Measurements from ENCODE around the gene DPF3. TPM values are rescaled to one million over a fixed set of nuclear protein-coding genes. Genes with fewer than 3 reads are reported as not detected.

The DPF3 gene
- total RNA-seq, 1 donor from 2014 or later = 3.0 TPM

- DNase-seq (ENCODE audit: low spot score) = no peak
- no peaks in the 10 kb centered on the region for H3K4me1 Mint-ChIP-seq (ENCODE audit: unreplicated experiment)
- peaks cover 2% of the 10 kb centered on the region for H3K27me3 Mint-ChIP-seq (ENCODE audit: unreplicated experiment)
- H3K9me3 Mint-ChIP-seq (ENCODE audit: unreplicated experiment) = no peaks in the 10 kb centered on the region
- H3K27ac Mint-ChIP-seq (ENCODE audit: unreplicated experiment) = no peak overlapping the region
- no peaks in the 10 kb centered on the region for H3K36me3 Mint-ChIP-seq (ENCODE audit: low read depth, unreplicated experiment)
- no peak for TF ChIP-seq CTCF (IDR thresholded peaks at IDR 0.05; ENCODE audit: unreplicated experiment)
- no peak overlapping the region for H3K4me3 Mint-ChIP-seq (ENCODE audit: unreplicated experiment)
These were observed 25.4 kb downstream of the DPF3 start for GRCh38 chr14:72868500-72868899.

GRCh38 chr14:72864712-72865365, 29.1 kb downstream of the DPF3 start:
- no peak overlapping the region for H3K27ac Mint-ChIP-seq (ENCODE audit: unreplicated experiment)
- H3K36me3 Mint-ChIP-seq (ENCODE audit: low read depth, unreplicated experiment) = no peaks in the 10 kb centered on the region
- no peaks in the 10 kb centered on the region for H3K9me3 Mint-ChIP-seq (ENCODE audit: unreplicated experiment)
- peaks cover 4% of the 10 kb centered on the region for H3K4me1 Mint-ChIP-seq (ENCODE audit: unreplicated experiment)
- H3K4me3 Mint-ChIP-seq (ENCODE audit: unreplicated experiment) = no peak overlapping the region
- H3K27me3 Mint-ChIP-seq (ENCODE audit: unreplicated experiment) = peaks cover 2% of the 10 kb centered on the region
- TF ChIP-seq CTCF (IDR thresholded peaks at IDR 0.05; ENCODE audit: unreplicated experiment) = no peak
- no peak for DNase-seq (ENCODE audit: low spot score)

- H3K27me3 Mint-ChIP-seq (ENCODE audit: unreplicated experiment) = peaks cover 2% of the 10 kb centered on the region
- H3K9me3 Mint-ChIP-seq (ENCODE audit: unreplicated experiment) = no peaks in the 10 kb centered on the region
- H3K4me3 Mint-ChIP-seq (ENCODE audit: unreplicated experiment) = no peak overlapping the region
- H3K4me1 Mint-ChIP-seq (ENCODE audit: unreplicated experiment) = peaks cover 4% of the 10 kb centered on the region
- H3K36me3 Mint-ChIP-seq (ENCODE audit: low read depth, unreplicated experiment) = no peaks in the 10 kb centered on the region
- no peak for TF ChIP-seq CTCF (IDR thresholded peaks at IDR 0.05; ENCODE audit: unreplicated experiment)
- H3K27ac Mint-ChIP-seq (ENCODE audit: unreplicated experiment) = no peak overlapping the region
- no peak for DNase-seq (ENCODE audit: low spot score)
These were observed 30.5 kb downstream of the DPF3 start for GRCh38 chr14:72863216-72864006.

DNA sequence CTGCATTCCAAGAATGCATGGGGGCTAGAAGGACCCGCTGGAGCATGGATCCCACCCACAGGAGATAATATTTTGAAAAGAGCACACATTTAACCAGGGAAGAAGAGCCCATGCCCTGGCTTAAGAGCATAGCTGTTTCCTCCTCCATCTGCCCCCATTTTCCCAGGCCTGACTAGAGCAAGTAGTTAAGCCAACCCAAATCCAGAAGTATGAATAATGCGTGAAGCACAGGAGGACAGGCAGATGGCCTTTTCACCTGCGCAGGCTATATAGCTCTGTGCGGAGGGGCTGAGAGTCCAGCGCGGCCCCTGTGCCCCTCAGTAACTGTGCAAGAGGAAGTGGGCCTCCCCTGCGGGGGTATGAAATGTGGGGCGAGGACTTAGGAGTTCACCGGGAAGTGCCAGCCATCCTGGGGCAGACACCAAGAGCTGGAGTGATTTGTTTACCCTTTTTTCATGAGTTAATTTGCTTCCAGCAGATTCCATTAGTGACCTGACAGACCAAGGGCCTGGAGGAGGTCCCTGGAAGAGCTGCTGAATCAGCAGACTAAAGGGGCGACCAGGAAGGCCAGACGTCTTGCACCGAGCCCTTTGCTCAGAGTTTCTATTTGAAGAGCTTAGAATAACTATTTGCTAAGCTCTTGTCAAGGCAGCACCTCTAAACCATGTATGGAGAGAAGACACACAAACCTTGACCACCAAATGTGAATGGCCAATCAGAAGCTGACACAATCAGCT, 37.2 kb downstream of the DPF3 start:
- no peak for DNase-seq (ENCODE audit: low spot score)
- H3K4me1 Mint-ChIP-seq (ENCODE audit: unreplicated experiment) = peaks cover 7% of the 10 kb centered on the region
- no peaks in the 10 kb centered on the region for H3K36me3 Mint-ChIP-seq (ENCODE audit: low read depth, unreplicated experiment)
- H3K4me3 Mint-ChIP-seq (ENCODE audit: unreplicated experiment) = no peak overlapping the region
- no peaks in the 10 kb centered on the region for H3K9me3 Mint-ChIP-seq (ENCODE audit: unreplicated experiment)
- H3K27ac Mint-ChIP-seq (ENCODE audit: unreplicated experiment) = no peak overlapping the region
- TF ChIP-seq CTCF (IDR thresholded peaks at IDR 0.05; ENCODE audit: unreplicated experiment) = no peak
- H3K27me3 Mint-ChIP-seq (ENCODE audit: unreplicated experiment) = peaks cover 2% of the 10 kb centered on the region

Measured in endothelial cell (in vitro differentiated cells).